ENCODE measurements around the gene PTPRG.
"Not testable (repeated sequence)": the region's sequence is repeated elsewhere in the genome, so short reads cannot be mapped to it uniquely, and the experiment has no call there.

PTPRG gene

GRCh38 chr3:61733000-61733399 is 171.6 kb downstream of the PTPRG start:
- no peak for DNase-seq

GRCh38 chr3:61733876-61734275 is 172.5 kb downstream of the PTPRG start:
- DNase-seq: no peak

- no peak for DNase-seq
These were observed 173.6 kb downstream of the PTPRG start for GRCh38 chr3:61734749-61735686.

- no peak for DNase-seq
These were observed 175.1 kb downstream of the PTPRG start for GRCh38 chr3:61736506-61736905.

- DNase-seq: no peak
These were observed 178.3 kb downstream of the PTPRG start for GRCh38 chr3:61739640-61740039.

GRCh38 chr3:61740494-61740893 is 179.1 kb downstream of the PTPRG start:
- no peak for DNase-seq

- DNase-seq: no peak
These were observed 180.2 kb downstream of the PTPRG start for GRCh38 chr3:61741551-61741950.

- no peak for DNase-seq
These were observed 180.6 kb downstream of the PTPRG start for GRCh38 chr3:61742006-61742405.

- DNase-seq: no peak
These were observed 181.7 kb downstream of the PTPRG start for GRCh38 chr3:61743067-61743466.

GRCh38 chr3:61743686-61744242 is 182.4 kb downstream of the PTPRG start:
- DNase-seq: no peak

- no peak for DNase-seq
These were observed 186.9 kb downstream of the PTPRG start for GRCh38 chr3:61748288-61748687.

- no peak for DNase-seq
These were observed 189.4 kb downstream of the PTPRG start for GRCh38 chr3:61750766-61751165.

- no peak for DNase-seq
These were observed 197.5 kb downstream of the PTPRG start for GRCh38 chr3:61758839-61759238.

- DNase-seq: not testable (repeated sequence)
These were observed 199.4 kb downstream of the PTPRG start for GRCh38 chr3:61760783-61761182.

- DNase-seq: no peak
These were observed 200.5 kb downstream of the PTPRG start for GRCh38 chr3:61761694-61762430.

- no peak for DNase-seq
These were observed 203.9 kb downstream of the PTPRG start for GRCh38 chr3:61765157-61765876.

- DNase-seq: no peak
These were observed 207.1 kb downstream of the PTPRG start for GRCh38 chr3:61768284-61769037.

- no peak for DNase-seq
These were observed 208.1 kb downstream of the PTPRG start for GRCh38 chr3:61769266-61769990.

- no peak for DNase-seq
These were observed 210.6 kb downstream of the PTPRG start for GRCh38 chr3:61771976-61772375.

- no peak for DNase-seq
These were observed 211.1 kb downstream of the PTPRG start for GRCh38 chr3:61772456-61772855.

GRCh38 chr3:61774279-61774890 is 213.0 kb downstream of the PTPRG start:
- no peak for DNase-seq

All from NCI-H1436 (cell line).